NCI-H2029 treated with DMSO at 0.1 percent for 48 hours (cell line): ENCODE data around the gene ARMC12.

Experiments
- DNase-seq: peaks from one replicate; lab custom pipeline; 2025; lab: John Stamatoyannopoulos, UW

Gene ARMC12

GRCh38 chr6:35776364-35777215 is 39.8 kb downstream of the ARMC12 start, which contains the start of gene CLPSL2:
CLPSL2 (plus strand) TSS chr6:35776598; CDS start chr6:35776619, 21 bp downstream.
- no peak for DNase-seq

GRCh38 chr6:35777356-35778102 is 40.7 kb downstream of the ARMC12 start:
- no peak for DNase-seq

- DNase-seq: no peak
Observed at GRCh38 chr6:35778437-35778836, 41.6 kb downstream of the ARMC12 start.

- DNase-seq: no peak
Observed at GRCh38 chr6:35780719-35781118, 43.9 kb downstream of the ARMC12 start, which contains the start of gene CLPSL1. CLPSL1 (plus strand) TSS chr6:35781019; CDS start chr6:35781111, 92 bp downstream.

GRCh38 chr6:35781290-35781689 is 44.5 kb downstream of the ARMC12 start:
- DNase-seq: no peak

- DNase-seq: no peak
Observed at GRCh38 chr6:35782424-35782823, 45.6 kb downstream of the ARMC12 start.

DNA sequence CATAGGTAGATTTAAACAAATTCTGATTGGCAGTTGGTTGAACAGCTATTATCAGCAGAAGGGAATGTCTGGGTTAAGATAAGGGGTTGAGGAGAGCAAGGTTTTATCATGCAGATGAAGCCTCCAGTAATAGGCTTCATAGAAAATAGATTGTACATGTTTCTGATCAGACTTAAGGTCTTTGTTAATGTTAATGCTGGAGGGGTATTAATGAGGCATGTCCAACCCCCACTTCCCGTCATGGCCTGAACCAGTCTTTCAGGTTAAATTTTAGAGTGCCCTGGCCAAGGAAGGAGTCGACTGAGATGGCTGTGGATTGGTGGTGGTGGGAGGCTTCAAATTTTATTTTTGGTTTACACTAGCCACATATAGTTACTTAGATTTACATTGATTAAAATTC is 47.4 kb downstream of the ARMC12 start:
- no peak for DNase-seq

DNA sequence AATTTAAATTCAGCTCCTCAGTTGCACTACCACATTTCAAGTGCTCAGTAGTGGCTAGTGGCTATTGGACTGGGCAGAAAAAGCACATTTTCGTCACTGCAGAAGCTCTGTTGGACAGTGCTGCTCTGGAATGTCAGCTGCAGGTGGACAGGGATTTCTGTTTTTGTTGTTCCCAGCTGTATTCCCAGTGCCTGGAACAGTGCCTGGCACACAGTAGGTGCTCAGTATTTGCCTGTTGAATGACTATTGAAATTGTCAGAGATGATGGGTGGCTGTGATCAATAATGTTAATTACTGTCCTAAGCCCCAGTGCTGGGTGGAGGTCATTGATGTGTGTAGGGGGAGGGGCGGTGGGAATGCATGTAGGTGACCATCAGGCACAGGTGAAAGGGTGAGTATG is 49.4 kb downstream of the ARMC12 start:
- no peak for DNase-seq

GRCh38 chr6:35786810-35787209 is 50.0 kb downstream of the ARMC12 start:
- no peak for DNase-seq

DNA sequence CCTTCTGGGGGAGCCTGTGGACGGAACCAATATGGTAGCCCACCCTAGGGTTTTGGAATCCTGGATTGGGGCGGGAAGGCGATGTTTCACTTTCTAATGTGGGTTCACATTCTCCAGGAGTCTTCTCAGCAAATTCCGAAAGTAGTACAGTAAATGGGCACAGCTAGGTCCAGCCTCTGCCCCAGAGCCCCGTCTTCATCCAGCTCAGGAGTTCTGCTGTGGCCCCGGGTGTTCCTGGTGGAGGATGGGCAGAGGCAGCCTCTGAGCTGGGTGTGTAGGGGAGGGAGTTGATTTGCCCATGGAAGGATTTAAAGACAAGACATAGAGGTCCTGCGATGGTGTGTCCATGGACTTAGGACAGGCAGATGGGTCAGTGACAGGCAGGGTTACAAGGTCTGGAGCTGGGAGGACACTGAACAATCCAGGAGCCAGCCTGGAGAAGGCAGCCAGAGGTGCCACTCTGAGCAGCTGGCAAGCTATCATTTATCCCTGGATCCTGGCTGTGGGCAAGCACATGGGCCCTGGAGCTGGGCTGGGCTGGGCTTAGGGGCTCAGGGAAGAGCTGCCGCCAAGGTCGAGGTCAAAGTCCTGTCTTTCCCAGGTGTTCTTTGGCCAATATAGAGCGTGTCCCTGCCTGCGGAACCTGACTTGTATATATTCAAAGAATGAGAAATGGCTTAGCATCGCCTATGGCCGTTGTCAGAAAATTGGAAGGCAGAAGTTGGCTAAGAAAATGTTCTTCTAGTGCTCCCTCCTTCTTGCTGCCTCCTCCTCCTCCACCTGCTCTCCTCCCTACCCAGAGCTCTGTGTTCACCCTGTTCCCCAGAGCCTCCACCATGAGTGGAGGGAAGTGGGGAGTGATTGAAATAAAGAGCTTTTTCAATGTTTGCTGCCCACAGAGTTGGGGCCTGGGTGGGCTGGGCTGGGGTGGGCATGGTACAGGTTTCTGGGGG is 50.7 kb downstream of the ARMC12 start:
- DNase-seq: no peak

DNA sequence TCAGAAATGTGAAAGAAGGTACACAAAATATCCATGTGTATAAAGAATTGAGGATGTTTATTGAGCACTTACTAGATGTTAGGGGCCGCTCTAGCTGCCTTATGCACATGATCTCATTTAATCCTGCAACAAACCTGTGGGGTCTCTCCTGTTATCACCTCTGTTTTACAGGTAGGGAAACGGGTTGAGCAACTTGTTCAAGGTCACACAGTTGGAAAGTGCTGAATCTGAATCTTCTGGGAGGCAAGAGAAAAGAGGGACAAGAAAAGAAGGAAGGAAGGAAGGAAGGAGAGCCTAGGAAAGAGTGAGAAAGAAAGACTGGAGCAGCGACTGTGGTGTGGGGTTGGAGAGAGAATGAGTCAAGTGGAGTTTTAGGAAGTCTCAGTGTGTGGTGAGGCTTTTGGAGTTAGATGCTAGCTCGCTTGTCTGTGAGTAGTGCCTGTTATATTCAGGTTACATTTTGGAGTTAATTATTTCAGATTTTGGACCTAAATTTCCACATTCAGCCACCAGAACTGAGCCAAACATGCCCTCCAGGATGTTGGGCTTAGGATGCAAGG is 51.7 kb downstream of the ARMC12 start:
- no peak for DNase-seq

DNA sequence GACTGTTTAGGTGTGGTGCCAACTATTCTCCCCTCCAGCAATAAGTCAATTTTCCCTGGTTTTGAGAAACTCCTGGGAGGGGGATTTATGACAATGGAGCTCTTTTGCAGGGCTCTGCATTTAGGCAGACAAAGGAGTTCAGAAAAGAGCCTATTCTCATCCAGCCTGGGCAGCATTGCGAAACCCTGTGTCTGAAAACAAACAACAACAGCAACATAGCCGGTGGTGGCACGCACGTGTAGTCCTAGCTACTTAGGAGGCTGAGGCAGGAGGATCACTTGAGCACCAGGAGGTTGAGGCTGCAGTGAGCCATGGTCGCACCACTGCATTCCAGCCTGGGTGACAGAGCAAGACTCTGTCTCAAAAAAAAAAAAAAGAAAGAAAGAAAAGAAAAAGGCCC is 53.9 kb downstream of the ARMC12 start:
- DNase-seq: no peak

- DNase-seq: no peak
Observed at GRCh38 chr6:35794536-35795452, 58.0 kb downstream of the ARMC12 start.

DNA sequence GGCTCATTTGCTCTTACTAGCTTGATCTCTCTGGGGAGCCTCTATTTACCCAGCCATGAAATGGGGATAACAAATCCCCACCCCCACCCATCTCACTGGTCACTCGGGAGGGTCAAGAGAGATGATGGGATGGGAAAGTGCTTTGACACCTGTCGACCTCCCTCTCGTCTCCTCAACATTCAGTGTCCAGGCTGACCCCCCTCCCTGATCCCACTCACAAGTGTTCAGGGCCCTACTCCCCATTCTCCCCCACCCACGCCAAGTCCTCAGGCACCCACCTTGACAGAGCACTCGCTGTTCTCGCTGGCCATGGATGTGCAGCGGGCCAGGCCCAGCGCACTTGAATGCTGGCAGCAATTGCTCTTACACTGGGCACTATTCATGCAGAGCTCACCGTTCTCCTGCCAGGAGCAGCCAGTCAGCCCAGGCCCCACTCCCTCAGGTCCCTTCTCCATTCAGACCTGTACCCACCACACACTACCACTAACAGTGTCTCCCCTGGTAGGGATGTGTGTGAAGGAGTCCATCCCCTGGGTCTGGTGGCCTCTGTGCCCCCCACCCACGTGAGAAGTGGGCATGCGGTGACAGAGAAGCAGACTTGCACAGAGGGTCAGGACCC is 58.7 kb downstream of the ARMC12 start:
- DNase-seq: no peak

- DNase-seq: no peak
Observed at GRCh38 chr6:35796236-35796635, 59.4 kb downstream of the ARMC12 start.

DNA sequence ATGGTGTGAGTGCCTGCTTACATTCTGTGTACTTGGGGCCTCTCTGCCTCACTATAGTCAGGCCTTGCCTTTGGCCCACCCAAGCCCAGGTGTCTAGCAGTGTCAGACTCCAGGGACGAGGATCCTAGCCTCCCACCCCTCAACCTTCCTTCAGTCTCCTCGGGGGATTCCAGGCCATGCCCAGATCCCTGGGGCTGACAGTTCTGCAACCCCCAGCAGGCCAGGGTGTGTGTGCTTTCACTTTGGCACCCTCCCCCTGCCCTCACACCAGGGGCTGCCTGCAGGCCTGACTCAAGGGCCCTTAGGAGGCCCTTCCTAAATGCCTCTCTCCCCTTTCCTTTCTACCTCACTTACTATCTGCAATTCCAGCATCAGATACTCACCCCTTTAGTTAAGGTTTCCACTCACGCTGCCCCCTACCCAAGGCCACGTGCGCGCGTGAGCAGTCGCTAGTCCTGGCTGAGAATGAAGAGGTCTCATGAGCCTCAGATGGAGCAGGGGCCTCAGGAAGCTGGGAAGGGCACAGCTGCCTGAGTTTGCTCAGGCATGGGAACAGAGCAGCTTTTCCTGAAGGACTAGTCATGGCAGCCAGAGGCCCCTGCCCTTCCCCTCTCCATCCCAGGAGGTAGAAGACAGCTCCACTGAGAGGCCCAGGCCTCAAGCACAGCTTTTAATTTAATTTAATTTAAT is 61.1 kb downstream of the ARMC12 start:
- DNase-seq: no peak
